ENCODE results near the gene LAMB2.

Gene LAMB2

GRCh38 chr3:49132437-49133225 is at the start of gene LAMB2:
Gene LAMB2, minus strand, starts transcription at chr3:49133050. Its CDS starts 183 bp downstream, at chr3:49132867.
- TF ChIP-seq NFIC (IDR thresholded peaks at IDR 0.05): no peak
- TF ChIP-seq, protein P1, sequence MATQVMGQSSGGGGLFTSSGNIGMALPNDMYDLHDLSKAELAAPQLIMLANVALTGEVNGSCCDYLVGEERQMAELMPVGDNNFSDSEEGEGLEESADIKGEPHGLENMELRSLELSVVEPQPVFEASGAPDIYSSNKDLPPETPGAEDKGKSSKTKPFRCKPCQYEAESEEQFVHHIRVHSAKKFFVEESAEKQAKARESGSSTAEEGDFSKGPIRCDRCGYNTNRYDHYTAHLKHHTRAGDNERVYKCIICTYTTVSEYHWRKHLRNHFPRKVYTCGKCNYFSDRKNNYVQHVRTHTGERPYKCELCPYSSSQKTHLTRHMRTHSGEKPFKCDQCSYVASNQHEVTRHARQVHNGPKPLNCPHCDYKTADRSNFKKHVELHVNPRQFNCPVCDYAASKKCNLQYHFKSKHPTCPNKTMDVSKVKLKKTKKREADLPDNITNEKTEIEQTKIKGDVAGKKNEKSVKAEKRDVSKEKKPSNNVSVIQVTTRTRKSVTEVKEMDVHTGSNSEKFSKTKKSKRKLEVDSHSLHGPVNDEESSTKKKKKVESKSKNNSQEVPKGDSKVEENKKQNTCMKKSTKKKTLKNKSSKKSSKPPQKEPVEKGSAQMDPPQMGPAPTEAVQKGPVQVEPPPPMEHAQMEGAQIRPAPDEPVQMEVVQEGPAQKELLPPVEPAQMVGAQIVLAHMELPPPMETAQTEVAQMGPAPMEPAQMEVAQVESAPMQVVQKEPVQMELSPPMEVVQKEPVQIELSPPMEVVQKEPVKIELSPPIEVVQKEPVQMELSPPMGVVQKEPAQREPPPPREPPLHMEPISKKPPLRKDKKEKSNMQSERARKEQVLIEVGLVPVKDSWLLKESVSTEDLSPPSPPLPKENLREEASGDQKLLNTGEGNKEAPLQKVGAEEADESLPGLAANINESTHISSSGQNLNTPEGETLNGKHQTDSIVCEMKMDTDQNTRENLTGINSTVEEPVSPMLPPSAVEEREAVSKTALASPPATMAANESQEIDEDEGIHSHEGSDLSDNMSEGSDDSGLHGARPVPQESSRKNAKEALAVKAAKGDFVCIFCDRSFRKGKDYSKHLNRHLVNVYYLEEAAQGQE (IDR thresholded peaks at IDR 0.05; ENCODE audit: low read depth): no peak
- TF ChIP-seq TAF1 (IDR thresholded peaks at IDR 0.05; ENCODE audit: low read depth): peak; percentile 56; the same call in 1 of the 2 replicates
- no peak for TF ChIP-seq FOXM1 (IDR thresholded peaks at IDR 0.05; ENCODE audit: borderline replicate concordance, low read depth)
- peak; percentile 48; the same call in 1 of the 2 replicates for TF ChIP-seq YY1 (IDR thresholded peaks at IDR 0.05; ENCODE audit: low read depth)
- TF ChIP-seq USF1 (IDR thresholded peaks at IDR 0.05): no peak
- TF ChIP-seq RAD21 (IDR thresholded peaks at IDR 0.05; ENCODE audit: low read depth): no peak
- TF ChIP-seq EP300 (IDR thresholded peaks at IDR 0.05; ENCODE audit: borderline replicate concordance): no peak
- no peak for TF ChIP-seq TCF12 (IDR thresholded peaks at IDR 0.05; ENCODE audit: low read depth)
- TF ChIP-seq EGR1 (IDR thresholded peaks at IDR 0.05): no peak
- 0 out of 2 replicates have a peak, but pooled peaks have one; percentile 26 for TF ChIP-seq MAX (IDR thresholded peaks at IDR 0.05)
- no peak for TF ChIP-seq CREB1 (IDR thresholded peaks at IDR 0.05; ENCODE audit: low read depth)
- TF ChIP-seq ZBTB7A (IDR thresholded peaks at IDR 0.05; ENCODE audit: low read depth): peak; percentile 76; the same call in 1 of the 2 replicates
- peak; percentile 50; the same call in 1 of the 2 replicates for TF ChIP-seq TEAD4 (IDR thresholded peaks at IDR 0.05)
- TF ChIP-seq CEBPB (IDR thresholded peaks at IDR 0.05): no peak

DNA sequence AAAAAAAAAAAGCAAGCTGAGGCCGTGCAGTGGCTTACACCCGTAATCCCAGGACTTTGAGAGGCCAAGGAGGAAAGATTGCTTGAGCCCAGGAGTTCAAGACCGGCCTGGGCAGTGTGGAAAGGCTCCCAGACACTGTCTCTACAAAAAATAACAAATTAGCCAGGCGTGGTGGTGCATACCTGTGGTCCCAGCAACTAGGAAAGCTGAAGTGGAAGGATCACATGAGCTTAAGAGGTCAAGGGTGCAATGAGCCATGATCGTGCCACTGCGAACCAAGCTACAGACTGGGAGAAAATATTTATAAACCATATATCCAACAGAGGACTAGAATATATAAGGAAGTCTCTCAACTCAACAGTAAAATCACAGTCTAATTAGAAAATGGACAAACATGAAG is 48.5 kb upstream of the LAMB2 start:
- TF ChIP-seq FOXM1 (IDR thresholded peaks at IDR 0.05; ENCODE audit: borderline replicate concordance, low read depth) (no peak), CREB1 (IDR thresholded peaks at IDR 0.05; ENCODE audit: low read depth) (no peak), EP300 (IDR thresholded peaks at IDR 0.05; ENCODE audit: borderline replicate concordance) (no peak), RAD21 (IDR thresholded peaks at IDR 0.05; ENCODE audit: low read depth) (no peak), TEAD4 (IDR thresholded peaks at IDR 0.05) (no peak), MAX (IDR thresholded peaks at IDR 0.05) (no peak), TAF1 (IDR thresholded peaks at IDR 0.05; ENCODE audit: low read depth) (no peak), NFIC (IDR thresholded peaks at IDR 0.05) (no peak), USF1 (IDR thresholded peaks at IDR 0.05) (no peak)
- TF ChIP-seq, protein P1 (IDR thresholded peaks at IDR 0.05; ENCODE audit: low read depth): no peak

- no peak for TF ChIP-seq CEBPB (IDR thresholded peaks at IDR 0.05)
- no peak for TF ChIP-seq TCF12 (IDR thresholded peaks at IDR 0.05; ENCODE audit: low read depth)
- TF ChIP-seq, protein P1 (IDR thresholded peaks at IDR 0.05; ENCODE audit: low read depth): no peak
- no peak for TF ChIP-seq EGR1 (IDR thresholded peaks at IDR 0.05)
- TF ChIP-seq CREB1 (IDR thresholded peaks at IDR 0.05; ENCODE audit: low read depth): no peak
- no peak for TF ChIP-seq EP300 (IDR thresholded peaks at IDR 0.05; ENCODE audit: borderline replicate concordance)
- no peak for TF ChIP-seq ZBTB7A (IDR thresholded peaks at IDR 0.05; ENCODE audit: low read depth)
- TF ChIP-seq TAF1 (IDR thresholded peaks at IDR 0.05; ENCODE audit: low read depth): no peak
- no peak for TF ChIP-seq FOXM1 (IDR thresholded peaks at IDR 0.05; ENCODE audit: borderline replicate concordance, low read depth)
- TF ChIP-seq MAX (IDR thresholded peaks at IDR 0.05): no peak
- no peak for TF ChIP-seq TEAD4 (IDR thresholded peaks at IDR 0.05)
- no peak for TF ChIP-seq YY1 (IDR thresholded peaks at IDR 0.05; ENCODE audit: low read depth)
- TF ChIP-seq NFIC (IDR thresholded peaks at IDR 0.05): no peak
- TF ChIP-seq USF1 (IDR thresholded peaks at IDR 0.05): no peak
- TF ChIP-seq RAD21 (IDR thresholded peaks at IDR 0.05; ENCODE audit: low read depth): no peak
Observed at GRCh38 chr3:49180116-49180515, 47.3 kb upstream of the LAMB2 start.

All from Ishikawa (cell line).